Esophagus muscularis mucosa (tissue), 4 donors: ENCODE results near the gene ZFAND4. TPM values are rescaled to one million over a fixed set of nuclear protein-coding genes. Genes with fewer than 3 reads are reported as not detected.

Experiments used
- DNase-seq: peaks from one replicate; pipeline ENCODE4 v3.0.0-alpha.2; 2017; ENCODE audit errors: extremely low spot score
- H3K27ac ChIP-seq, 4 donors: fragments of 200-600 bp; sonication (generic); replicated peaks in 1 of 4; 1 replicate in 3 of 4; 2 replicates in 1 of 4; pipeline ENCODE4 v1.5.1; 2016 to 2019; ENCODE audit warnings: mild to moderate bottlenecking in 1 of 4
- H3K27me3 ChIP-seq, 4 donors: fragments of 200-600 bp; sonication (generic); one replicate each; pipeline versions ENCODE4 v1.5.1 to v1.6.0; 2016 to 2019
- H3K36me3 ChIP-seq, 4 donors: fragments of 200-600 bp; sonication (generic); one replicate each; pipeline ENCODE4 v1.5.1; 2016 to 2019
- H3K4me1 ChIP-seq, 4 donors: fragments of 200-600 bp; sonication (generic); one replicate each; pipeline ENCODE4 v1.5.1; 2016 to 2019
- H3K4me3 ChIP-seq, 4 donors: fragments of 200-600 bp; sonication (generic); 1 replicate in 2 of 4; 2 replicates in 2 of 4; pipeline ENCODE4 v1.5.1; 2016 to 2019; ENCODE audit warnings: mild to moderate bottlenecking in 4 of 4, moderate library complexity in 1 of 4
- H3K9me3 ChIP-seq, 4 donors: fragments of 200-600 bp; sonication (generic); 1 replicate in 3 of 4; 2 replicates in 1 of 4; pipeline ENCODE4 v1.5.1; 2016 to 2019
- EP300 ChIP-seq: sonication (generic); formaldehyde crosslinking; IDR thresholded peaks from one replicate; pipeline ENCODE4 v1.6.1; 2017; ENCODE audit warnings: antibody characterized with exemption
- POLR2A ChIP-seq: fragments of 450-650 bp; IDR thresholded peaks from one replicate; pipeline ENCODE4 v1.6.1; 2017; ENCODE audit warnings: antibody characterized with exemption, moderate library complexity, mild to moderate bottlenecking, low read depth
- POLR2AphosphoS5 ChIP-seq, 2 donors: sonication (generic); formaldehyde crosslinking; IDR thresholded peaks; one replicate each; pipeline ENCODE4 v1.6.1; 2017; ENCODE audit warnings: antibody characterized with exemption in 2 of 2
- WGBS: methylation state at CpG from one replicate; pipeline ENCODE4 v1.1.5; 2018; 5-methylcytosine and 5-hydroxymethylcytosine counted together
- intact Hi-C: fragments of 100-400 bp; cut with DNase I; formaldehyde crosslinking; loops from one replicate; pipeline ENCODE4 v1.15.1; 2023
- total RNA-seq, 4 donors: library from RNA; depleted of rRNA; stranded (reverse); fragments of >200 nt; gene quantifications; one replicate each; pipeline versions ENCODE4 v1.1.0 to v1.2.1, GENCODE V29; 2016
- TF ChIP-seq, protein P1 (sequence below), 3 experiments: fragments of 200-600 bp in 2 of 3; fragments of 450-650 bp in 1 of 3; sonication (generic) in 2 of 3; IDR thresholded peaks; one replicate each; pipeline ENCODE4 v1.5.1; 2017 to 2019; ENCODE audit warnings: antibody characterized with exemption in 3 of 3, mild to moderate bottlenecking in 2 of 3, moderate library complexity in 1 of 3

Gene ZFAND4
- total RNA-seq, 4 donors from 2014 or later = 12.9 to 18.7 (median 16.7) TPM

DNA sequence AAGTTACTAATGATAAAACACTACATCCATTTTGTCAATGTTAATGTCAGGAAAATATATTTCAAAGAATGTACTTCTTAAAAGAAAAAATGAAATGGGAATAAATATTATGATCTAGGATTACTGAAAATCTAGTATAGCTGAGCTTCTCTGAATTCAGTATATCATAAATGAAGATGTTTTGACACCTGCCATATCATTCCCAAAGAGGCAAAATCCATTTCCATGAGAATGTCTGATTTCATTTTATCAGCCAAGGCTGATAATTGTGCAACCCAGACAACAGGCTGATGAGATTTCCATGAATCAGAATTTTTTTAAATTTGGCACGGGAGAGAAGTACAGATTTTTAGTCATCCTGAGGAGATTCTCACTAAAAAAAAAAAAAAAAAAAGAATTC lies 32.5 kb downstream of the ZFAND4 start:
- Histone ChIP-seq H3K4me1 (no peaks in the 10 kb centered on the region), H3K27me3 (no peaks in the 10 kb centered on the region), H3K9me3 (no peaks in the 10 kb centered on the region), H3K4me3 (no peak overlapping the region), H3K36me3 (peaks cover 0 to 41% (median 5%) of the 10 kb centered on the region in 4 donors), H3K27ac (no peak overlapping the region)
- intact Hi-C loops = no loop called here
- no peak for DNase-seq
- 90% methylated on average over 1 of the region's 1 CpG for WGBS
- TF ChIP-seq EP300 (no peak), POLR2AphosphoS5 (IDR thresholded peaks at IDR 0.05) (no peak)

DNA sequence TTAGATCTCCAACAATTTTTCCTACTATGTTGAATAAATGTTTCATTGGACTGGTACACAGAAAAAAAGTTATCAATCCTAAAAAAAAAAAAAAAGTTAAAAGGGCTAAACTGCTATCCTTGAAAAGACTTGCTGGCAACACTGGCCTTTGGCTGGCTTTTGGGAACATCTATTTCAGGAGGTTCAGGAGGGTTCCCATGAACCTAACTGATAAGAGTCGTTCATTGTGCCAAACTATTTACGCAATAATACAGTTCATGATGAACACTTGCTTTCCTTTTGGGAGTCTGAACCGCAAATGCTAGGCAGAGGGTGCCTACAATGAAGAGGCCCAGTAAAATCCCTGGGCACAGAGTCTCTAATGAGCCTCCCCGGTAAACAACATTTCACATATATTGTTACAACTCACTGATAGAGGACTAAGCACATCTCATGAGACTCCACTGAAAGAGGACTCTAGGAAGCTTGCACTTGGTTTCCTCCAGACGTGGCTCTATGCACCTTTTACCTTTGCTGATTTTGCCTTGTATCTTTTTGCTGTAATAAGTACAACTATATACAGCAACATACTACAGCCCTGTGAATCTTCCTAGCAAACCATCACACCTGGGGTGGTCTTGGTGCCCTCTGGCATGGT lies 45.0 kb downstream of the ZFAND4 start:
- H3K4me1 ChIP-seq = peaks cover 0 to 4% (median 0%) of the 10 kb centered on the region in 4 donors
- 91% methylated on average over 5 of the region's 5 CpGs for WGBS
- no peak for DNase-seq
- no peaks in the 10 kb centered on the region for H3K9me3 ChIP-seq
- peaks cover 11 to 28% (median 13%) of the 10 kb centered on the region in 4 donors for H3K36me3 ChIP-seq
- TF ChIP-seq POLR2AphosphoS5 (IDR thresholded peaks at IDR 0.05) (no peak), POLR2A (no peak), EP300 (no peak)
- TF ChIP-seq, protein P1, sequence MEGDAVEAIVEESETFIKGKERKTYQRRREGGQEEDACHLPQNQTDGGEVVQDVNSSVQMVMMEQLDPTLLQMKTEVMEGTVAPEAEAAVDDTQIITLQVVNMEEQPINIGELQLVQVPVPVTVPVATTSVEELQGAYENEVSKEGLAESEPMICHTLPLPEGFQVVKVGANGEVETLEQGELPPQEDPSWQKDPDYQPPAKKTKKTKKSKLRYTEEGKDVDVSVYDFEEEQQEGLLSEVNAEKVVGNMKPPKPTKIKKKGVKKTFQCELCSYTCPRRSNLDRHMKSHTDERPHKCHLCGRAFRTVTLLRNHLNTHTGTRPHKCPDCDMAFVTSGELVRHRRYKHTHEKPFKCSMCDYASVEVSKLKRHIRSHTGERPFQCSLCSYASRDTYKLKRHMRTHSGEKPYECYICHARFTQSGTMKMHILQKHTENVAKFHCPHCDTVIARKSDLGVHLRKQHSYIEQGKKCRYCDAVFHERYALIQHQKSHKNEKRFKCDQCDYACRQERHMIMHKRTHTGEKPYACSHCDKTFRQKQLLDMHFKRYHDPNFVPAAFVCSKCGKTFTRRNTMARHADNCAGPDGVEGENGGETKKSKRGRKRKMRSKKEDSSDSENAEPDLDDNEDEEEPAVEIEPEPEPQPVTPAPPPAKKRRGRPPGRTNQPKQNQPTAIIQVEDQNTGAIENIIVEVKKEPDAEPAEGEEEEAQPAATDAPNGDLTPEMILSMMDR (IDR thresholded peaks at IDR 0.05) = no peak
- no peak overlapping the region for H3K27ac ChIP-seq
- H3K4me3 ChIP-seq = no peak overlapping the region
- no peaks in the 10 kb centered on the region for H3K27me3 ChIP-seq
- intact Hi-C loops = no loop called here

DNA sequence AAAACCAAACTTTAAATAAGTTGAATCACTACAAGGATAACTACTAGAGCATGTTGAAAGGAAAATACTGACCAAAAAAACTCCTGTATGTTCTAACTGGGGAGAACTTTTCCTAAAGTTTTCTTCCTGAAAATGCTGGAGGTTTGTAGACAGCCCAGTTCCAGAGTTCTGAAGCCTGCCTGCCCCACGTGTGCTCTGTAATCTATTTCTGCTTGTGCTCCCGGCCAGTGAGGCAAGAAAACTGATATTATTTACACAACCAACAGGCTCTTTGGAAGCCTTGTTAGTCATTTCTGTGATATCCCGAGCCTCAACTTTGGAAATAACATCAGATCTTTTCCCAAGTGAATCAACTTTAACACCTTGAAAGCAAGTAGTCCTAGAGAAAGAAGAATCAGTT lies 46.7 kb downstream of the ZFAND4 start:
- H3K27ac ChIP-seq = no peak overlapping the region
- DNase-seq = no peak
- no peak overlapping the region for H3K4me3 ChIP-seq
- no peaks in the 10 kb centered on the region for H3K27me3 ChIP-seq
- H3K36me3 ChIP-seq = peaks cover 11 to 31% (median 13%) of the 10 kb centered on the region in 4 donors
- WGBS = 93% methylated on average over 3 of the region's 3 CpGs
- intact Hi-C loops = no loop called here
- TF ChIP-seq, protein P1 (IDR thresholded peaks at IDR 0.05) = no peak
- TF ChIP-seq POLR2A (no peak), POLR2AphosphoS5 (IDR thresholded peaks at IDR 0.05) (no peak), EP300 (no peak)
- H3K4me1 ChIP-seq = peaks cover 0 to 4% (median 0%) of the 10 kb centered on the region in 4 donors
- H3K9me3 ChIP-seq = no peaks in the 10 kb centered on the region

DNA sequence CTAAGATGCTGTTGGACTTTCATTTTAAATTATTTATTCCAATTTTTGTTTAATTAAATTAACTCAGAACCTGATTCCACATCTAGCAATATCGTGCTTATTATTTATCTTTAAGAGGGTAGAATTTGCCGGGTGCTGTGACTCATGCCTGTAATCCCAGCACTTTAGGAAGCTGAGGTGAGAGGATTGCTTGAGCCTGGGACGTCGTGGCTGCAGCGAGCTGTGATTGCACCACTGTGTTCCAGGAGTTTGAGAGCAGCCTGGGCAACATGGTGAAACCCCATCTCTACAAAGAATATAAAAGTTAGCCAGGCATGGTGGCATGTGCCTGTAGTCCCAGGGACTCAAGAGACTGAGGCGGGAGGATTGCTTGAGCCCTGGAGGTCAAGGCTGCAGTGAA lies 47.8 kb downstream of the ZFAND4 start:
- no peak overlapping the region for H3K27ac ChIP-seq
- H3K9me3 ChIP-seq = no peaks in the 10 kb centered on the region
- H3K36me3 ChIP-seq = peaks cover 11 to 34% (median 13%) of the 10 kb centered on the region in 4 donors
- WGBS = 95% methylated on average over 6 of the region's 6 CpGs
- H3K4me1 ChIP-seq = peaks cover 0 to 4% (median 0%) of the 10 kb centered on the region in 4 donors
- TF ChIP-seq POLR2AphosphoS5 (IDR thresholded peaks at IDR 0.05) (no peak), POLR2A (no peak)
- TF ChIP-seq, protein P1 (IDR thresholded peaks at IDR 0.05) = no peak
- no peak for DNase-seq
- H3K27me3 ChIP-seq = no peaks in the 10 kb centered on the region
- intact Hi-C loops = no loop called here
- no peak overlapping the region for H3K4me3 ChIP-seq

DNA sequence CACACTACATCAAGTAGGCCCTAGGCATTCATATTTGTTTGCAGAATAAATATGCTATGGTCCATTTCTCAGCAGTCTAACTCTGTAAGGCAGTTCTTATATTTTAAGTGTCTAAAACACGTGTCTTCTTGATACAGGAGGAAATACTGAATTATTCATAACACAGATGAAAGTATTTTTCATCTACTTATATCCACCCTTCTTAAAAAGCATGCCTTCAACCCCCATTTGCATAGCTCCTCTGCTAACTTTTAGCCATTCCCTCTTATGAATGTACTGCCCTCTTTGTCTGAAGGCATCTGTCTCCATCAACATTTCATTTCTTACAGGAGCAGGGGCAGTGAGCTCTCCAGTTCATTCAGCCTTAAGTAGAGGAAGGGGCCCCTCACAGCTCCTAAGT lies 57.7 kb downstream of the ZFAND4 start:
- intact Hi-C loops = no loop called here
- no peak overlapping the region for H3K27ac ChIP-seq
- H3K9me3 ChIP-seq = no peaks in the 10 kb centered on the region
- no peak for DNase-seq
- TF ChIP-seq, protein P1 (IDR thresholded peaks at IDR 0.05) = no peak
- TF ChIP-seq EP300 (no peak), POLR2AphosphoS5 (IDR thresholded peaks at IDR 0.05) (no peak), POLR2A (no peak)
- 91% methylated on average over 1 of the region's 1 CpG for WGBS
- H3K36me3 ChIP-seq = peaks cover 8 to 56% (median 33%) of the 10 kb centered on the region in 4 donors
- H3K4me1 ChIP-seq = no peaks in the 10 kb centered on the region
- H3K4me3 ChIP-seq = no peak overlapping the region
- H3K27me3 ChIP-seq = no peaks in the 10 kb centered on the region
